ENCODE measurements around the gene KRTAP6-3. TPM values are rescaled to one million over a fixed set of nuclear protein-coding genes. Genes with fewer than 3 reads are reported as not detected.

Gene KRTAP6-3
- total RNA-seq, 2 experiments from 2014 or later: not detected

- Mint-ChIP-seq H3K36me3 (ENCODE audit: low read depth) (no peaks in the 10 kb centered on the region), H3K4me1 (ENCODE audit: low read depth) (no peaks in the 10 kb centered on the region), H3K27ac (no peak overlapping the region), H3K9me3 (peaks cover 10% of the 10 kb centered on the region), H3K27me3 (no peaks in the 10 kb centered on the region), H3K4me3 (no peak overlapping the region)
- intact Hi-C loops (cut with DNase I, micrococcal nuclease): no loop called here
- Histone ChIP-seq H3K27me3 (ENCODE audit: control insufficient read depth in 1 of 2, insufficient read depth in 2 of 2, low read length in 2 of 2) (peaks cover 0 to 3% of the 10 kb centered on the region in 2 experiments), H3K4me1 (ENCODE audit: insufficient read depth, low read length) (no peaks in the 10 kb centered on the region), H3K9me3 (ENCODE audit: control insufficient read depth in 1 of 2, insufficient read depth in 1 of 2, low read length in 2 of 2) (no peaks in the 10 kb centered on the region), H3K27ac (ENCODE audit: low read depth in 1 of 2, low read length in 2 of 2) (no peak overlapping the region), H3K4me3 (ENCODE audit: low read length) (no peak overlapping the region), H3K36me3 (ENCODE audit: insufficient read depth, low read length) (no peaks in the 10 kb centered on the region)
- no peak for DNase-seq
- no peak for ATAC-seq (ENCODE audit: poor library complexity)
- POLR2A ChIA-PET: no interaction called here
- CTCF ChIA-PET: no interaction called here
- TF ChIP-seq CTCF (IDR thresholded peaks at IDR 0.05): no peak
Measured at GRCh38 chr21:30605968-30606367, 13.7 kb downstream of the KRTAP6-3 start.

GRCh38 chr21:30612132-30612531 is 19.9 kb downstream of the KRTAP6-3 start:
- Mint-ChIP-seq H3K9me3 (peaks cover 10% of the 10 kb centered on the region), H3K4me1 (ENCODE audit: low read depth) (no peaks in the 10 kb centered on the region), H3K4me3 (no peak overlapping the region), H3K27me3 (no peaks in the 10 kb centered on the region), H3K36me3 (ENCODE audit: low read depth) (no peaks in the 10 kb centered on the region), H3K27ac (no peak overlapping the region)
- no peaks in the 10 kb centered on the region for H3K36me3 ChIP-seq (ENCODE audit: insufficient read depth, low read length)
- peaks cover 0 to 4% of the 10 kb centered on the region in 2 experiments for H3K9me3 ChIP-seq (ENCODE audit: control insufficient read depth in 1 of 2, insufficient read depth in 1 of 2, low read length in 2 of 2)
- H3K27me3 ChIP-seq (ENCODE audit: control insufficient read depth in 1 of 2, insufficient read depth in 2 of 2, low read length in 2 of 2): no peaks in the 10 kb centered on the region
- H3K27ac ChIP-seq (ENCODE audit: low read depth in 1 of 2, low read length in 2 of 2): no peak overlapping the region
- POLR2A ChIA-PET: no interaction called here
- CTCF ChIA-PET: no interaction called here
- no peak for TF ChIP-seq CTCF (IDR thresholded peaks at IDR 0.05)
- intact Hi-C loops (cut with DNase I, micrococcal nuclease): no loop called here
- no peak for ATAC-seq (ENCODE audit: poor library complexity)
- no peaks in the 10 kb centered on the region for H3K4me1 ChIP-seq (ENCODE audit: insufficient read depth, low read length)
- DNase-seq: no peak
- H3K4me3 ChIP-seq (ENCODE audit: low read length): no peak overlapping the region

GRCh38 chr21:30613836-30614235 is 21.6 kb downstream of the KRTAP6-3 start, which contains the start of gene KRTAP6-1:
Gene KRTAP6-1 (minus strand): TSS chr21:30613930. CDS start chr21:30613904, 26 bp downstream.
- POLR2A ChIA-PET: no interaction called here
- CTCF ChIA-PET: no interaction called here

More at GRCh38 chr21:30613836-30614235, 21.6 kb downstream of the KRTAP6-3 start, which contains the start of gene KRTAP6-1:
- Histone ChIP-seq H3K4me3 (ENCODE audit: low read length) (no peak within 1 kb of the TSS), H3K36me3 (ENCODE audit: insufficient read depth, low read length) (no peaks in the 10 kb centered on the region), H3K9me3 (ENCODE audit: control insufficient read depth in 1 of 2, insufficient read depth in 1 of 2, low read length in 2 of 2) (peaks cover 0 to 4% of the 10 kb centered on the region in 2 experiments), H3K27ac (ENCODE audit: low read depth in 1 of 2, low read length in 2 of 2) (no peak within 1 kb of the TSS), H3K4me1 (ENCODE audit: insufficient read depth, low read length) (no peaks in the 10 kb centered on the region), H3K27me3 (ENCODE audit: control insufficient read depth in 1 of 2, insufficient read depth in 2 of 2, low read length in 2 of 2) (no peaks in the 10 kb centered on the region)
- ATAC-seq (ENCODE audit: poor library complexity): no peak
- H3K9me3 Mint-ChIP-seq: peaks cover 5% of the 10 kb centered on the region
- H3K4me1 Mint-ChIP-seq (ENCODE audit: low read depth): no peaks in the 10 kb centered on the region
- no peak within 1 kb of the TSS for H3K4me3 Mint-ChIP-seq
- no peaks in the 10 kb centered on the region for H3K36me3 Mint-ChIP-seq (ENCODE audit: low read depth)
- no peaks in the 10 kb centered on the region for H3K27me3 Mint-ChIP-seq
- no peak for TF ChIP-seq CTCF (IDR thresholded peaks at IDR 0.05)
- intact Hi-C loops (cut with DNase I, micrococcal nuclease): no loop called here
- no peak within 1 kb of the TSS for H3K27ac Mint-ChIP-seq
- no peak for DNase-seq
